GM12892 (cell line): ENCODE data around the gene ZNF212.

Experiments
- POLR2AphosphoS5 ChIP-seq: IDR thresholded peaks from 2 replicates; pipeline ENCODE4 v1.6.1; 2011; ENCODE audit warnings: low read depth, low read length, control low read depth
- TAF1 ChIP-seq: IDR thresholded peaks from 2 replicates; pipeline ENCODE4 v1.6.1; 2011; ENCODE audit warnings: low read depth, mild to moderate bottlenecking, control low read depth, low read length, borderline replicate concordance

- TF ChIP-seq TAF1, result no peak
- no peak for TF ChIP-seq POLR2AphosphoS5
Observed at GRCh38 chr7:149223761-149224160, 15.7 kb upstream of the ZNF212 start.
